HepG2 (cell line): ENCODE results near the gene SFXN5. TPM values are rescaled to one million over a fixed set of nuclear protein-coding genes. Genes with fewer than 3 reads are reported as not detected.

ENCODE experiments used
- ADNP ChIP-seq: sonication (generic); formaldehyde crosslinking; IDR thresholded peaks from 2 replicates; pipeline ENCODE4 v1.4.0; 2020; ENCODE audit warnings: missing genetic modification reagents
- HIVEP1 ChIP-seq: sonication (generic); formaldehyde crosslinking; IDR thresholded peaks from 2 replicates; pipeline ENCODE4 v1.4.0; 2020; ENCODE audit warnings: mild to moderate bottlenecking, missing genetic modification reagents
- JUND ChIP-seq: sonication (generic); formaldehyde crosslinking; IDR thresholded peaks from 2 replicates; pipeline ENCODE4 v1.8.0; 2022; ENCODE audit warnings: mild to moderate bottlenecking, missing genetic modification reagents
- KMT2A ChIP-seq: sonication (generic); formaldehyde crosslinking; IDR thresholded peaks from 2 replicates; pipeline ENCODE4 v1.4.0; 2020; ENCODE audit warnings: missing genetic modification reagents
- MTF2 ChIP-seq: sonication (generic); formaldehyde crosslinking; IDR thresholded peaks from 2 replicates; pipeline ENCODE4 v1.5.0; 2020; ENCODE audit warnings: missing genetic modification reagents, borderline replicate concordance
- POLR2G ChIP-seq: fragments of 200-400 bp; formaldehyde crosslinking; IDR thresholded peaks from 2 replicates; pipeline ENCODE4 v1.6.1; 2018; ENCODE audit warnings: mild to moderate bottlenecking, low read depth, low read length, moderate library complexity
- SCMH1 ChIP-seq: sonication (generic); formaldehyde crosslinking; IDR thresholded peaks from 2 replicates; pipeline ENCODE4 v1.9.0; 2021; ENCODE audit warnings: missing genetic modification reagents, mild to moderate bottlenecking, borderline replicate concordance
- SKI ChIP-seq: fragments of 450-650 bp; IDR thresholded peaks from one replicate; pipeline ENCODE4 v1.6.1; 2018; ENCODE audit warnings: mild to moderate bottlenecking; ENCODE audit not compliant: partially characterized antibody
- SP4 ChIP-seq: sonication (generic); formaldehyde crosslinking; IDR thresholded peaks from 2 replicates; pipeline ENCODE4 v1.8.1; 2023; ENCODE audit warnings: mild to moderate bottlenecking, missing genetic modification reagents
- ZBTB1 ChIP-seq: sonication (generic); formaldehyde crosslinking; IDR thresholded peaks from 2 replicates; pipeline ENCODE4 v1.4.0; 2020; ENCODE audit warnings: missing genetic modification reagents, borderline replicate concordance
- ZNF20 ChIP-seq: sonication (generic); formaldehyde crosslinking; IDR thresholded peaks from 2 replicates; pipeline ENCODE4 v1.4.0; 2020; ENCODE audit warnings: mild to moderate bottlenecking, moderate library complexity, missing genetic modification reagents
- ZNF441 ChIP-seq: sonication (generic); formaldehyde crosslinking; IDR thresholded peaks from 2 replicates; pipeline ENCODE4 v1.7.0; 2021; ENCODE audit warnings: missing genetic modification reagents, borderline replicate concordance
- ZNF749 ChIP-seq: sonication (generic); formaldehyde crosslinking; IDR thresholded peaks from 2 replicates; pipeline ENCODE4 v1.8.0; 2022; ENCODE audit warnings: mild to moderate bottlenecking, missing genetic modification reagents, moderate library complexity, borderline replicate concordance
- polyA plus RNA-seq, 8 experiments: library from polyadenylated mRNA; depleted of rRNA in 3 of 8; stranded (reverse) in 7 of 8; unstranded in 1 of 8; fragments of >200 nt; fragmentation: Illumina TruSeq in 4 of 8; extraction: Trizol in 4 of 8; gene quantifications; 2 replicates each; pipeline versions ENCODE4 v1.2.1 to v1.2.3, GENCODE V29; 2011 to 2016; ENCODE audit warnings: low read depth in 4 of 8, missing spikeins in 1 of 8, mixed read lengths in 1 of 8; ENCODE audit not compliant: insufficient read depth in 1 of 8
- total RNA-seq, 5 experiments: library from RNA; depleted of rRNA; stranded (reverse); fragments of >200 nt; fragmentation: Illumina TruSeq; extraction: Trizol; gene quantifications; 2 replicates each; pipeline ENCODE4 v1.2.3, GENCODE V29; 2016; ENCODE audit warnings: low read depth in 1 of 5
- TF ChIP-seq, protein P1 (sequence below): sonication (generic); formaldehyde crosslinking; IDR thresholded peaks from 2 replicates; pipeline ENCODE4 v1.5.0; 2020; ENCODE audit warnings: mild to moderate bottlenecking, missing genetic modification reagents, borderline replicate concordance
- TF ChIP-seq, protein P2 (sequence below): sonication (generic); formaldehyde crosslinking; IDR thresholded peaks from 2 replicates; pipeline ENCODE4 v1.8.0; 2022; ENCODE audit warnings: mild to moderate bottlenecking, missing genetic modification reagents, moderate library complexity
- TF ChIP-seq, protein P3 (sequence below): sonication (generic); formaldehyde crosslinking; IDR thresholded peaks from 2 replicates; pipeline ENCODE4 v1.5.0; 2020; ENCODE audit warnings: mild to moderate bottlenecking, missing genetic modification reagents
- TF ChIP-seq, protein P4 (sequence below): sonication (generic); formaldehyde crosslinking; IDR thresholded peaks from 2 replicates; pipeline ENCODE4 v1.5.0; 2020; ENCODE audit warnings: missing genetic modification reagents
- TF ChIP-seq, protein P5 (sequence below): sonication (generic); formaldehyde crosslinking; conservative IDR thresholded peaks from 2 replicates; pipeline ENCODE4 v1.4.0; 2020; ENCODE audit warnings: missing genetic modification reagents

The SFXN5 gene
- total and polyA plus RNA-seq, 2 of the 13 experiments (the other 11 are each of a cell fraction or from before 2014, with no cell fraction given) = 34.9 to 37.4 TPM

DNA sequence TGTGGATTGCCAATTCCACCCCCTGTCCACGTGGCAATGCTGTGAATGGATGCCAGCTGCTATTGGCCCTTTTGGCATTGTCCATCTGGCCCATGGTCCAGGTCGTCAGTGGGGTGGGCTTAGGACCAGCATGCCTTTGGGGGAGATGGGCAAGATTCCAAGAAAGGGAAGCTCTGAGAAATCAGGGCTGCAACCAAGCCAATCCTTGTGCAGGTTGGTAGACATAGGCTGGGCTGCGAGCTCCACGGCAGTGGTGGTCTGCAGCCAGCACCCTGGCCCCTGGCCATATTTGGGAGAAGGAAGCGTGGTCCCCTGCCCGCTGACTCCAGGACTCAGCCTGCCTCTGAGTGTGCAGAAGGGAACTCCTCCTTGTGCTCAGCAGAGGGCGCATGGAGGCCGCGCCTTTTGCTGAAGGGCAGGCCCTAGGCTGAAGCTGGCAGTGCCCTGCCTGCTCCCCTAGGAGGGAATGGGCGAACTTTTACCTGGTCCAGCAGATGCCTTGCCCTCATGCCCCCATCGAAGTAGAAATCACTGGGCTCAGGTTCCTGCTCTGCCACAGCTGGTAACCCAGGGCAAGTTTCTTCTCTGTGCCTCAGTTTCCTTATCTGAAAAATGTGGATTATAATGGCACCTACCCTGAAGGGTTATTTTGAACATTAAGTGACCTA is 178.9 kb downstream of the SFXN5 start (continued):
- TF ChIP-seq MTF2 (CRISPR knock-in tag) (no peak), JUND (CRISPR knock-in tag) (no peak), POLR2G (no peak), ADNP (CRISPR knock-in tag) (no peak), ZNF20 (CRISPR knock-in tag) (no peak), SKI (no peak), SP4 (CRISPR knock-in tag) (no peak), ZNF749 (no peak), SCMH1 (no peak), ZNF441 (no peak), ZBTB1 (CRISPR knock-in tag) (no peak), HIVEP1 (CRISPR knock-in tag) (peak; percentile 74; the same call in 1 of the 2 replicates), KMT2A (CRISPR knock-in tag) (0 out of 2 replicates have a peak, but pooled peaks have one; percentile 16)
- TF ChIP-seq, protein P1, sequence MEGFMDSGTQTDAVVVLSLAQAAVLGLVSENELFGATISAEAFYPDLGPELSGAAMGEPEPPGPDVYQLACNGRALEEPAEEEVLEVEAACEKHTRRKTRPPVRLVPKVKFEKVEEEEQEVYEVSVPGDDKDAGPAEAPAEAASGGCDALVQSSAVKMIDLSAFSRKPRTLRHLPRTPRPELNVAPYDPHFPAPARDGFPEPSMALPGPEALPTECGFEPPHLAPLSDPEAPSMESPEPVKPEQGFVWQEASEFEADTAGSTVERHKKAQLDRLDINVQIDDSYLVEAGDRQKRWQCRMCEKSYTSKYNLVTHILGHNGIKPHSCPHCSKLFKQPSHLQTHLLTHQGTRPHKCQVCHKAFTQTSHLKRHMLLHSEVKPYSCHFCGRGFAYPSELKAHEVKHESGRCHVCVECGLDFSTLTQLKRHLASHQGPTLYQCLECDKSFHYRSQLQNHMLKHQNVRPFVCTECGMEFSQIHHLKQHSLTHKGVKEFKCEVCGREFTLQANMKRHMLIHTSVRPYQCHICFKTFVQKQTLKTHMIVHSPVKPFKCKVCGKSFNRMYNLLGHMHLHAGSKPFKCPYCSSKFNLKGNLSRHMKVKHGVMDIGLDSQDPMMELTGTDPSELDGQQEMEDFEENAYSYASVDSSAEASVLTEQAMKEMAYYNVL (CRISPR knock-in tag) = peak; percentile 22; the same call in 1 of the 2 replicates
- TF ChIP-seq, protein P2, sequence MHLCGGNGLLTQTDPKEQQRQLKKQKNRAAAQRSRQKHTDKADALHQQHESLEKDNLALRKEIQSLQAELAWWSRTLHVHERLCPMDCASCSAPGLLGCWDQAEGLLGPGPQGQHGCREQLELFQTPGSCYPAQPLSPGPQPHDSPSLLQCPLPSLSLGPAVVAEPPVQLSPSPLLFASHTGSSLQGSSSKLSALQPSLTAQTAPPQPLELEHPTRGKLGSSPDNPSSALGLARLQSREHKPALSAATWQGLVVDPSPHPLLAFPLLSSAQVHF (CRISPR knock-in tag) = no peak
- TF ChIP-seq, protein P3, sequence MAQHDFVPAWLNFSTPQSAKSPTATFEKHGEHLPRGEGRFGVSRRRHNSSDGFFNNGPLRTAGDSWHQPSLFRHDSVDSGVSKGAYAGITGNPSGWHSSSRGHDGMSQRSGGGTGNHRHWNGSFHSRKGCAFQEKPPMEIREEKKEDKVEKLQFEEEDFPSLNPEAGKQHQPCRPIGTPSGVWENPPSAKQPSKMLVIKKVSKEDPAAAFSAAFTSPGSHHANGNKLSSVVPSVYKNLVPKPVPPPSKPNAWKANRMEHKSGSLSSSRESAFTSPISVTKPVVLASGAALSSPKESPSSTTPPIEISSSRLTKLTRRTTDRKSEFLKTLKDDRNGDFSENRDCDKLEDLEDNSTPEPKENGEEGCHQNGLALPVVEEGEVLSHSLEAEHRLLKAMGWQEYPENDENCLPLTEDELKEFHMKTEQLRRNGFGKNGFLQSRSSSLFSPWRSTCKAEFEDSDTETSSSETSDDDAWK (CRISPR knock-in tag) = no peak
- TF ChIP-seq, protein P4, sequence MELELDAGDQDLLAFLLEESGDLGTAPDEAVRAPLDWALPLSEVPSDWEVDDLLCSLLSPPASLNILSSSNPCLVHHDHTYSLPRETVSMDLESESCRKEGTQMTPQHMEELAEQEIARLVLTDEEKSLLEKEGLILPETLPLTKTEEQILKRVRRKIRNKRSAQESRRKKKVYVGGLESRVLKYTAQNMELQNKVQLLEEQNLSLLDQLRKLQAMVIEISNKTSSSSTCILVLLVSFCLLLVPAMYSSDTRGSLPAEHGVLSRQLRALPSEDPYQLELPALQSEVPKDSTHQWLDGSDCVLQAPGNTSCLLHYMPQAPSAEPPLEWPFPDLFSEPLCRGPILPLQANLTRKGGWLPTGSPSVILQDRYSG (CRISPR knock-in tag) = no peak
- TF ChIP-seq, protein P5, sequence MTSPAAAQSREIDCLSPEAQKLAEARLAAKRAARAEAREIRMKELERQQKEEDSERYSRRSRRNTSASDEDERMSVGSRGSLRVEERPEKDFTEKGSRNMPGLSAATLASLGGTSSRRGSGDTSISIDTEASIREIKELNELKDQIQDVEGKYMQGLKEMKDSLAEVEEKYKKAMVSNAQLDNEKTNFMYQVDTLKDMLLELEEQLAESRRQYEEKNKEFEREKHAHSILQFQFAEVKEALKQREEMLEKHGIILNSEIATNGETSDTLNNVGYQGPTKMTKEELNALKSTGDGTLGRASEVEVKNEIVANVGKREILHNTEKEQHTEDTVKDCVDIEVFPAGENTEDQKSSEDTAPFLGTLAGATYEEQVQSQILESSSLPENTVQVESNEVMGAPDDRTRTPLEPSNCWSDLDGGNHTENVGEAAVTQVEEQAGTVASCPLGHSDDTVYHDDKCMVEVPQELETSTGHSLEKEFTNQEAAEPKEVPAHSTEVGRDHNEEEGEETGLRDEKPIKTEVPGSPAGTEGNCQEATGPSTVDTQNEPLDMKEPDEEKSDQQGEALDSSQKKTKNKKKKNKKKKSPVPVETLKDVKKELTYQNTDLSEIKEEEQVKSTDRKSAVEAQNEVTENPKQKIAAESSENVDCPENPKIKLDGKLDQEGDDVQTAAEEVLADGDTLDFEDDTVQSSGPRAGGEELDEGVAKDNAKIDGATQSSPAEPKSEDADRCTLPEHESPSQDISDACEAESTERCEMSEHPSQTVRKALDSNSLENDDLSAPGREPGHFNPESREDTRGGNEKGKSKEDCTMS (CRISPR knock-in tag) = no peak
